ENCODE data around the gene WWOX.

The WWOX gene

DNA sequence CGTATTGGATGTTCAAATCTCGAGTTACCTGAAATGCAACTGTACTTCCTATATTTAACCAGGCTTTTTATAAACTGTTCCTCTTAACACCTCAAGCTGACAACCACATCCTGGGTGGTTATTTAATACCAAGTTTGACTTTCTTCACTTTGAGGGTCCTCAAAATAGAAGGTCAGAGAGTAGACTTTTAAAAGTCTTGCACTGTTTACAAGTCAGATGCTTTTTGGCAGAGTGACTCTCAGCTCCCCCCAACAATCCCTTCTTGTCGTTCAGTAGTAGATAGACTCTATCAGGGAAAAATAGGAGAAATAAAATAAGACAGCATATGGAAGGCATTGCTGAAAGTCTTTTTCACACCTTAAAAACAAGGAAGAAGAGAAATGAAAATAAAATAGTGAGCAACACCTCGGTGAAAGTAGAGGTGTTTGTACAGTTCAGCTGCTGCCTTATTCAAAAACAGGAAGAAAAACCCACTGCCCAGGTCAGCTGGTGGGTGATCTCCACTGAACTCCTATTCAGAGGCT is 650.4 kb downstream of the WWOX start:
- Histone ChIP-seq H3K4me1 (ENCODE audit: low read length) (peaks cover 48% of the 10 kb centered on the region), H3K9me2 (replicated peaks; ENCODE audit: insufficient read depth, low read length) (no peaks in the 10 kb centered on the region), H3K36me3 (replicated peaks; ENCODE audit: insufficient read depth, low read length) (no peaks in the 10 kb centered on the region; the same call in 1 of the 2 replicates), H4K20me1 (ENCODE audit: insufficient read depth, low read length) (peaks cover 91% of the 10 kb centered on the region), H3K79me2 (ENCODE audit: low read length) (peaks cover 98% of the 10 kb centered on the region), H3K4me3 (ENCODE audit: low read length) (peak overlapping the region; percentile 30), H3K27ac (ENCODE audit: low read length) (peak overlapping the region; percentile 78; the same call in 1 of the 2 replicates), H3K4me2 (ENCODE audit: low read depth, low read length) (peak overlapping the region; percentile 69), H3K27me3 (replicated peaks; ENCODE audit: insufficient read depth, low read length) (no peaks in the 10 kb centered on the region), H3K9me3 (replicated peaks; ENCODE audit: insufficient read depth, low read length) (no peaks in the 10 kb centered on the region), H2AFZ (ENCODE audit: low read length) (no peak overlapping the region), H3K9ac (ENCODE audit: low read length) (peak overlapping the region; percentile 35; the same call in 1 of the 2 replicates), H3F3A (ENCODE audit: insufficient read depth, low read length) (peaks cover 83% of the 10 kb centered on the region)
- TF ChIP-seq EZH2phosphoT487 (IDR thresholded peaks at IDR 0.05; ENCODE audit: low read length), result no peak
- TF ChIP-seq, protein P1, sequence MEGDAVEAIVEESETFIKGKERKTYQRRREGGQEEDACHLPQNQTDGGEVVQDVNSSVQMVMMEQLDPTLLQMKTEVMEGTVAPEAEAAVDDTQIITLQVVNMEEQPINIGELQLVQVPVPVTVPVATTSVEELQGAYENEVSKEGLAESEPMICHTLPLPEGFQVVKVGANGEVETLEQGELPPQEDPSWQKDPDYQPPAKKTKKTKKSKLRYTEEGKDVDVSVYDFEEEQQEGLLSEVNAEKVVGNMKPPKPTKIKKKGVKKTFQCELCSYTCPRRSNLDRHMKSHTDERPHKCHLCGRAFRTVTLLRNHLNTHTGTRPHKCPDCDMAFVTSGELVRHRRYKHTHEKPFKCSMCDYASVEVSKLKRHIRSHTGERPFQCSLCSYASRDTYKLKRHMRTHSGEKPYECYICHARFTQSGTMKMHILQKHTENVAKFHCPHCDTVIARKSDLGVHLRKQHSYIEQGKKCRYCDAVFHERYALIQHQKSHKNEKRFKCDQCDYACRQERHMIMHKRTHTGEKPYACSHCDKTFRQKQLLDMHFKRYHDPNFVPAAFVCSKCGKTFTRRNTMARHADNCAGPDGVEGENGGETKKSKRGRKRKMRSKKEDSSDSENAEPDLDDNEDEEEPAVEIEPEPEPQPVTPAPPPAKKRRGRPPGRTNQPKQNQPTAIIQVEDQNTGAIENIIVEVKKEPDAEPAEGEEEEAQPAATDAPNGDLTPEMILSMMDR (IDR thresholded peaks at IDR 0.05; ENCODE audit: low read length), result no peak
- TF ChIP-seq EZH2 (optimal IDR thresholded peaks at IDR 0.05; ENCODE audit: low read depth, low read length), result no peak
- DNase-seq, result no peak

DNA sequence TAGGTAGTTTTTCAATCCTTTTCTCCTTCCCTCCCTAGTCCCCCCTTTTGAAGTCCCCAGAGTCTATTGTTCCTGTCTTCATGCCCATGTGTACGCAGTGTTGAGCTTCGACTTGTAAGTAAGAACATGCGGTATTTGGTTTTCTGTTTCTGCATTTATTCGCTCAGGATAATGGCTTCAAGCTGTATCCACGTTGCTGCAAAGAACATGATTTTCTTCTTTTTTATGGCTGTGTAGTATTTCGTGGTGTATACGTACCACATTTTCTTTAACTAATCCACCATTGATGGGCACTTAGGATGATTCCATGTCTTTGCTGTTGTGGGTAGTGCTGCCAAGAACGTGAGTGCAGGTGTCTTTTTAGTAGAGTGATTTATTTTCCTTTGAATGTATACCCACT is 651.2 kb downstream of the WWOX start:
- DNase-seq, result no peak
- H3F3A ChIP-seq (ENCODE audit: insufficient read depth, low read length), result peaks cover 83% of the 10 kb centered on the region
- H3K4me1 ChIP-seq (ENCODE audit: low read length), result peaks cover 44% of the 10 kb centered on the region
- peaks cover 90% of the 10 kb centered on the region for H4K20me1 ChIP-seq (ENCODE audit: insufficient read depth, low read length)
- H3K36me3 ChIP-seq (replicated peaks; ENCODE audit: insufficient read depth, low read length), result no peaks in the 10 kb centered on the region; the same call in 1 of the 2 replicates
- H2AFZ ChIP-seq (ENCODE audit: low read length), result no peak overlapping the region
- H3K4me3 ChIP-seq (ENCODE audit: low read length), result peak overlapping the region; percentile 27
- peak overlapping the region; percentile 78; the same call in 1 of the 2 replicates for H3K27ac ChIP-seq (ENCODE audit: low read length)
- TF ChIP-seq, protein P1 (IDR thresholded peaks at IDR 0.05; ENCODE audit: low read length), result no peak
- TF ChIP-seq EZH2 (optimal IDR thresholded peaks at IDR 0.05; ENCODE audit: low read depth, low read length) (no peak), EZH2phosphoT487 (IDR thresholded peaks at IDR 0.05; ENCODE audit: low read length) (no peak)
- no peaks in the 10 kb centered on the region for H3K27me3 ChIP-seq (replicated peaks; ENCODE audit: insufficient read depth, low read length)
- peaks cover 98% of the 10 kb centered on the region for H3K79me2 ChIP-seq (ENCODE audit: low read length)
- no peaks in the 10 kb centered on the region for H3K9me3 ChIP-seq (replicated peaks; ENCODE audit: insufficient read depth, low read length)
- peak overlapping the region; percentile 3; the same call in 1 of the 2 replicates for H3K9ac ChIP-seq (ENCODE audit: low read length)
- H3K9me2 ChIP-seq (replicated peaks; ENCODE audit: insufficient read depth, low read length), result no peaks in the 10 kb centered on the region
- H3K4me2 ChIP-seq (ENCODE audit: low read depth, low read length), result peak overlapping the region; percentile 69

DNA sequence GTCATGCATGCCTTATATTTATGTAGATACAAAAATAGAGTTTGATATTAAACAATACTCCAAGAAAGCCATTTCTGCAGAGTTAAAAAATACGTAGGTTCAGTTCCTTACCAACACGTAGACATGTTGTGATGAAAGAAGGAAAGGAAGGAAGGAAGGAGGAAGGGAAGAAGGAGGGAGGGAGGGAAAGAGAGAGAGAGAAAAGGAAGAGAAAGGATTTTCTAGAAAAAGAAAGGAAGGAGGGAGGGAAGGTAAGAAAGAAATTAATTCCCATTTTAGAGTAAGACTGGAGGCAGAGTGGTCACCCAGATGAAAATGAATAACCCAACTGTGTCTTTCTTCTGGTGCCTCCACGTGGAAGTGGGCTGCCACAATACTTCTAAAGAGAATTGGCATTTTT is 652.1 kb downstream of the WWOX start:
- Histone ChIP-seq H3K36me3 (replicated peaks; ENCODE audit: insufficient read depth, low read length) (no peaks in the 10 kb centered on the region; the same call in 1 of the 2 replicates), H3F3A (ENCODE audit: insufficient read depth, low read length) (peaks cover 84% of the 10 kb centered on the region), H3K4me3 (ENCODE audit: low read length) (peak overlapping the region; percentile 39), H3K9ac (ENCODE audit: low read length) (peak overlapping the region; percentile 27; the same call in 1 of the 2 replicates), H3K27me3 (replicated peaks; ENCODE audit: insufficient read depth, low read length) (no peaks in the 10 kb centered on the region), H3K9me3 (replicated peaks; ENCODE audit: insufficient read depth, low read length) (no peaks in the 10 kb centered on the region), H3K4me1 (ENCODE audit: low read length) (peaks cover 42% of the 10 kb centered on the region), H3K79me2 (ENCODE audit: low read length) (peaks cover 98% of the 10 kb centered on the region), H4K20me1 (ENCODE audit: insufficient read depth, low read length) (peaks cover 90% of the 10 kb centered on the region), H2AFZ (ENCODE audit: low read length) (no peak overlapping the region), H3K9me2 (replicated peaks; ENCODE audit: insufficient read depth, low read length) (no peaks in the 10 kb centered on the region), H3K4me2 (ENCODE audit: low read depth, low read length) (peak overlapping the region; percentile 43), H3K27ac (ENCODE audit: low read length) (peak overlapping the region; percentile 61; the same call in 1 of the 2 replicates)
- no peak for TF ChIP-seq EZH2 (optimal IDR thresholded peaks at IDR 0.05; ENCODE audit: low read depth, low read length)
- TF ChIP-seq, protein P1 (IDR thresholded peaks at IDR 0.05; ENCODE audit: low read length), result no peak
- no peak for TF ChIP-seq EZH2phosphoT487 (IDR thresholded peaks at IDR 0.05; ENCODE audit: low read length)
- no peak for DNase-seq

Data from MM.1S (cell line).